ENCODE measurements around the gene MED28. TPM values are rescaled to one million over a fixed set of nuclear protein-coding genes. Genes with fewer than 3 reads are reported as not detected.

MED28 gene
- polyA plus RNA-seq, 1 of the 3 experiments (the other 2 are of a cell fraction), result 7.5 TPM

DNA sequence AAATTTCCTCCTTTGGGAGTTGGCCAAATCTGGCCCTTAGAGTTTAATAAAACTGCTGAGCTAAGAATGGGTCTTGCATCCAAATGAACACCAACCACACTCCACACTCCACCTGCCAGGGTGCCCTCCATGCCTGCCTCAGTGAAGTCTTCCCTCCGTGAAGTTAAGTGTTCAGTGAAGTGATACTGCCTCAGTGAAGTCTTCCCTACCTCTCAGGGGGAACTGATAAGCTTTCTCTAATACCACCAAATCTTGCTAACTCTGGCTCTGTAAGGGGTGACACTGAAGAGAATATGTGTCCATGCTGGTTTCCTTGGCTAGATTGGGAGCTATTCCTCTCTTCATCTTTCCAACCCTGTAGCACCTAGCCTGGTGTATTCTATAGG is 27.9 kb downstream of the MED28 start:
- 100% methylated on average over 1 of the region's 1 CpG for WGBS (ENCODE audit: low lambda C conversion rate)
- ChIA-PET CTCF (interaction anchor here (5.5 kb wide), 1 partner anchor 93 kb away, joined by 28 read pairs; no protein-coding TSS in a partner anchor), POLR2A (no interaction called here)
- H3K4me1 ChIP-seq (ENCODE audit: control insufficient read depth in 1 of 2, insufficient read depth in 2 of 2, low read depth in 1 of 2, low read length in 1 of 2), result no peaks in the 10 kb centered on the region
- H4K20me1 ChIP-seq (ENCODE audit: insufficient read depth), result no peaks in the 10 kb centered on the region
- H3K4me3 ChIP-seq (ENCODE audit: low read depth in 2 of 2, low read length in 1 of 2), result no peak overlapping the region
- no peak overlapping the region for H3K27ac ChIP-seq (ENCODE audit: low read depth in 2 of 2, low read length in 1 of 2)
- no peaks in the 10 kb centered on the region for H3F3A ChIP-seq (replicated peaks; ENCODE audit: insufficient read depth)
- H3K9me2 ChIP-seq, result no peaks in the 10 kb centered on the region
- H3K9me3 ChIP-seq, result no peaks in the 10 kb centered on the region
- no peaks in the 10 kb centered on the region for H3K79me2 ChIP-seq (ENCODE audit: insufficient read depth)
- no peak overlapping the region for H3K4me2 ChIP-seq
- H3K9ac ChIP-seq, result no peak overlapping the region
- H3K27me3 ChIP-seq (ENCODE audit: insufficient read depth), result no peaks in the 10 kb centered on the region
- TF ChIP-seq TAF1 (IDR thresholded peaks at IDR 0.05; ENCODE audit: borderline replicate concordance, low read depth, low read length) (no peak), FOXM1 (IDR thresholded peaks at IDR 0.05; ENCODE audit: low read depth) (no peak), RFX5 (IDR thresholded peaks at IDR 0.05; ENCODE audit: low read length) (no peak), NRF1 (IDR thresholded peaks at IDR 0.05; ENCODE audit: low read depth, low read length) (no peak), RXRA (IDR thresholded peaks at IDR 0.05; ENCODE audit: borderline replicate concordance, low read depth) (no peak), GATA2 (CRISPR knock-in tag; IDR thresholded peaks at IDR 0.05) (no peak), YY1 (IDR thresholded peaks at IDR 0.05; ENCODE audit: low read depth) (no peak), GABPA (IDR thresholded peaks at IDR 0.05; ENCODE audit: low read depth) (no peak)
- TF ChIP-seq, protein P1, sequence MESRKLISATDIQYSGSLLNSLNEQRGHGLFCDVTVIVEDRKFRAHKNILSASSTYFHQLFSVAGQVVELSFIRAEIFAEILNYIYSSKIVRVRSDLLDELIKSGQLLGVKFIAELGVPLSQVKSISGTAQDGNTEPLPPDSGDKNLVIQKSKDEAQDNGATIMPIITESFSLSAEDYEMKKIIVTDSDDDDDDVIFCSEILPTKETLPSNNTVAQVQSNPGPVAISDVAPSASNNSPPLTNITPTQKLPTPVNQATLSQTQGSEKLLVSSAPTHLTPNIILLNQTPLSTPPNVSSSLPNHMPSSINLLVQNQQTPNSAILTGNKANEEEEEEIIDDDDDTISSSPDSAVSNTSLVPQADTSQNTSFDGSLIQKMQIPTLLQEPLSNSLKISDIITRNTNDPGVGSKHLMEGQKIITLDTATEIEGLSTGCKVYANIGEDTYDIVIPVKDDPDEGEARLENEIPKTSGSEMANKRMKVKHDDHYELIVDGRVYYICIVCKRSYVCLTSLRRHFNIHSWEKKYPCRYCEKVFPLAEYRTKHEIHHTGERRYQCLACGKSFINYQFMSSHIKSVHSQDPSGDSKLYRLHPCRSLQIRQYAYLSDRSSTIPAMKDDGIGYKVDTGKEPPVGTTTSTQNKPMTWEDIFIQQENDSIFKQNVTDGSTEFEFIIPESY (IDR thresholded peaks at IDR 0.05; ENCODE audit: borderline replicate concordance, low read depth), result no peak
- TF ChIP-seq, protein P2, sequence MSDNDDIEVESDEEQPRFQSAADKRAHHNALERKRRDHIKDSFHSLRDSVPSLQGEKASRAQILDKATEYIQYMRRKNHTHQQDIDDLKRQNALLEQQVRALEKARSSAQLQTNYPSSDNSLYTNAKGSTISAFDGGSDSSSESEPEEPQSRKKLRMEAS (IDR thresholded peaks at IDR 0.05; ENCODE audit: low read depth), result no peak
- H3K36me3 ChIP-seq (replicated peaks in 1 of 2; ENCODE audit: control insufficient read depth in 1 of 2, insufficient read depth in 2 of 2, low read length in 1 of 2), result peaks cover 2 to 6% of the 10 kb centered on the region in 2 experiments
- no peak overlapping the region for H2AFZ ChIP-seq (ENCODE audit: low read depth)
- DNase-seq, result no peak

DNA sequence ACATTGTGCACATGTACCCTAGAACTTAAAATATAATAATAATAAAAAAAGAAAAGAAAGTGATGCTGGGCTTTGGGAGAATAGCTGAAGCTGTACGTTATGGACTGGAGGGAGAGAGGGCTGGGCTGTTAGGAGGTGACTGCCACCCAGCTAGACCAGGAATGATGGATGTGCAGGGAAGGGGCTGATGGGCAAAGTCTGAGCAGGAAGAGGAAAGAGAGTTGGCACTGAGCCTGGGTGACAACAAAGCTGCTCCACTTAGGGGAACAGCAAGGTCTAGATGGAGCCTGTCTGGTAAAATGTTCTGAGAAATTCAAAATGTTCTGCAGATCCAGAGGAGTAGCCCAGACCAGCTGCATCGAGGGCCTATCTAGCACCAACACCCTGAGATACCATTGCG is 32.3 kb downstream of the MED28 start:
- no peaks in the 10 kb centered on the region for H4K20me1 ChIP-seq (ENCODE audit: insufficient read depth)
- no peak for DNase-seq
- no peak overlapping the region for H3K9ac ChIP-seq
- 81% methylated on average over 3 of the region's 3 CpGs for WGBS (ENCODE audit: low lambda C conversion rate)
- H3K4me3 ChIP-seq (ENCODE audit: low read depth in 2 of 2, low read length in 1 of 2), result no peak overlapping the region
- H3K36me3 ChIP-seq (replicated peaks in 1 of 2; ENCODE audit: control insufficient read depth in 1 of 2, insufficient read depth in 2 of 2, low read length in 1 of 2), result no peaks in the 10 kb centered on the region
- ChIA-PET CTCF (interaction anchor here (0.6 to 1.6 kb wide), 3 partner anchors 9 to 115 kb away, joined by 4 to 10 read pairs (median 5); no protein-coding TSS in a partner anchor), POLR2A (interaction anchor here (0.6 kb wide), 1 partner anchor 9 kb away, joined by 4 read pairs; no protein-coding TSS in a partner anchor)
- no peaks in the 10 kb centered on the region for H3K79me2 ChIP-seq (ENCODE audit: insufficient read depth)
- no peak overlapping the region for H3K4me2 ChIP-seq
- no peaks in the 10 kb centered on the region for H3K4me1 ChIP-seq (ENCODE audit: control insufficient read depth in 1 of 2, insufficient read depth in 2 of 2, low read depth in 1 of 2, low read length in 1 of 2)
- no peak overlapping the region for H2AFZ ChIP-seq (ENCODE audit: low read depth)
- H3K9me2 ChIP-seq, result no peaks in the 10 kb centered on the region
- H3K9me3 ChIP-seq, result no peaks in the 10 kb centered on the region
- H3K27me3 ChIP-seq (ENCODE audit: insufficient read depth), result no peaks in the 10 kb centered on the region
- H3K27ac ChIP-seq (ENCODE audit: low read depth in 2 of 2, low read length in 1 of 2), result no peak overlapping the region
- TF ChIP-seq, protein P3, sequence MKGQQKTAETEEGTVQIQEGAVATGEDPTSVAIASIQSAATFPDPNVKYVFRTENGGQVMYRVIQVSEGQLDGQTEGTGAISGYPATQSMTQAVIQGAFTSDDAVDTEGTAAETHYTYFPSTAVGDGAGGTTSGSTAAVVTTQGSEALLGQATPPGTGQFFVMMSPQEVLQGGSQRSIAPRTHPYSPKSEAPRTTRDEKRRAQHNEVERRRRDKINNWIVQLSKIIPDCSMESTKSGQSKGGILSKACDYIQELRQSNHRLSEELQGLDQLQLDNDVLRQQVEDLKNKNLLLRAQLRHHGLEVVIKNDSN (IDR thresholded peaks at IDR 0.05; ENCODE audit: borderline replicate concordance, low read depth), result no peak
- TF ChIP-seq CHD2 (IDR thresholded peaks at IDR 0.05; ENCODE audit: low read length, partially characterized antibody) (no peak), TAF1 (IDR thresholded peaks at IDR 0.05; ENCODE audit: borderline replicate concordance, low read depth, low read length) (no peak), POLR2AphosphoS5 (IDR thresholded peaks at IDR 0.05; ENCODE audit: low read depth, low read length) (no peak), NFIC (IDR thresholded peaks at IDR 0.05; ENCODE audit: borderline replicate concordance) (no peak)
- TF ChIP-seq, protein P4, sequence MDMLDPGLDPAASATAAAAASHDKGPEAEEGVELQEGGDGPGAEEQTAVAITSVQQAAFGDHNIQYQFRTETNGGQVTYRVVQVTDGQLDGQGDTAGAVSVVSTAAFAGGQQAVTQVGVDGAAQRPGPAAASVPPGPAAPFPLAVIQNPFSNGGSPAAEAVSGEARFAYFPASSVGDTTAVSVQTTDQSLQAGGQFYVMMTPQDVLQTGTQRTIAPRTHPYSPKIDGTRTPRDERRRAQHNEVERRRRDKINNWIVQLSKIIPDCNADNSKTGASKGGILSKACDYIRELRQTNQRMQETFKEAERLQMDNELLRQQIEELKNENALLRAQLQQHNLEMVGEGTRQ (IDR thresholded peaks at IDR 0.05; ENCODE audit: borderline replicate concordance, low read depth, low read length), result no peak
- H3F3A ChIP-seq (replicated peaks; ENCODE audit: insufficient read depth), result no peaks in the 10 kb centered on the region

Data from SK-N-SH (cell line).